Measurements from ENCODE around the gene C14orf180. TPM values are rescaled to one million over a fixed set of nuclear protein-coding genes. Genes with fewer than 3 reads are reported as not detected.

C14orf180 gene
- total RNA-seq, 1 experiment from 2014 or later = not detected

DNA sequence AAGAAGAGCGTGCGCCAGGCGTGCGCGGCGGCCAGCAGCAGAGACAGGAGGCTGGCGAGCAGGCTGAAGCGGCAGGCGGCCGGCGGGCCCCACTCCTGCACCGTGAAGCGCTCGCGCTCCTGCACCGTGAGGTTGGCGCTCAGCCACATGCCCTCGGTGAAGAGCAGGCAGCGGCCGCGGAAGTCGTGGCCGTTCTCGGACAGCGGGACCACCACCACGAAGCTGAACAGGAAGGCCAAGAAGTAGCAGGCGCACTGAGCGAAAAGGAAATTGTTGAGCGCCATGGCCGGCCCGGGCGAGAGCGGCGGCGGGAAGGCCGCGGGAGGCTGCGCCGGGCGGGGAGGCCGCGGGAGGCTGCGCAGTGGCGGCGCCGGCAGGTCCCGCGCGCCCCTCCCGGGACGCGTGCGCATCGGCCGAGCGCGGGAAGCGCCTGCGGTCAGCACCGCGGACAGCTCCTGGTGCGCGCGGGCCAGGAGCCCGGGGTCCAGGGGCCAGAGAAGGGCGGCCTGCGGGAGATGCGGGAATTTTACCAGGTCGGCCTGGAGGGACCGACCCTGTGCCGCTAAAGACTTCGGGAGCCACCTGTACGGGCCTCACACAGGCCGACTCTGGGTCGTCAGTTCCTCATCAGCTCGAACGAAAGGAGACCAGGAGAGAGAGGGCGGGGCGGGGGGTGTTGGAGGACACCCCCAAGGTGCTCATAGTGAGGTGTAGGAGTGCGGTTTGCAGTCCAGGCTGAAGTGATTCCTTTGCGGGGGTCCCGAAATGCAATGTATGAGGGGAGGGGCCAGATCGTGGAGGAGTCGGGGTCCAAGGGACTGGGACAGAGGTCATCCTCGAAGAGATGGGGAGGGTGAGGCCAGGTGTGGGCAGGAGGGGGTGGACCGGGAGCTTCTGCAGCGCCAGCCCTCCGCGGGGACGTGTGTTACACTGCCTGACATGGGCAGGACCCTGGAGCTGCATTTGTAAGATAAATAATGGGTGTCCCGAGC, 25.2 kb downstream of the C14orf180 start, which contains the start of gene TMEM179 (continued):
- TF ChIP-seq, protein P1, sequence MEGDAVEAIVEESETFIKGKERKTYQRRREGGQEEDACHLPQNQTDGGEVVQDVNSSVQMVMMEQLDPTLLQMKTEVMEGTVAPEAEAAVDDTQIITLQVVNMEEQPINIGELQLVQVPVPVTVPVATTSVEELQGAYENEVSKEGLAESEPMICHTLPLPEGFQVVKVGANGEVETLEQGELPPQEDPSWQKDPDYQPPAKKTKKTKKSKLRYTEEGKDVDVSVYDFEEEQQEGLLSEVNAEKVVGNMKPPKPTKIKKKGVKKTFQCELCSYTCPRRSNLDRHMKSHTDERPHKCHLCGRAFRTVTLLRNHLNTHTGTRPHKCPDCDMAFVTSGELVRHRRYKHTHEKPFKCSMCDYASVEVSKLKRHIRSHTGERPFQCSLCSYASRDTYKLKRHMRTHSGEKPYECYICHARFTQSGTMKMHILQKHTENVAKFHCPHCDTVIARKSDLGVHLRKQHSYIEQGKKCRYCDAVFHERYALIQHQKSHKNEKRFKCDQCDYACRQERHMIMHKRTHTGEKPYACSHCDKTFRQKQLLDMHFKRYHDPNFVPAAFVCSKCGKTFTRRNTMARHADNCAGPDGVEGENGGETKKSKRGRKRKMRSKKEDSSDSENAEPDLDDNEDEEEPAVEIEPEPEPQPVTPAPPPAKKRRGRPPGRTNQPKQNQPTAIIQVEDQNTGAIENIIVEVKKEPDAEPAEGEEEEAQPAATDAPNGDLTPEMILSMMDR (IDR thresholded peaks at IDR 0.05) = no peak
- TF ChIP-seq FOXP1 (CRISPR knock-in tag; IDR thresholded peaks at IDR 0.05; ENCODE audit: borderline replicate concordance) (peak; percentile 96), OVOL2 (CRISPR knock-in tag; IDR thresholded peaks at IDR 0.05; ENCODE audit: borderline replicate concordance) (no peak), ZNF671 (CRISPR knock-in tag; IDR thresholded peaks at IDR 0.05) (no peak), PRRX2 (CRISPR knock-in tag; IDR thresholded peaks at IDR 0.05) (no peak), NR2C2 (CRISPR knock-in tag; IDR thresholded peaks at IDR 0.05) (no peak), ATF1 (CRISPR knock-in tag; IDR thresholded peaks at IDR 0.05) (0 out of 2 replicates have a peak, but pooled peaks have one; percentile 41), ZNF416 (CRISPR knock-in tag; IDR thresholded peaks at IDR 0.05) (0 out of 2 replicates have a peak, but pooled peaks have one; percentile 15), MXD4 (CRISPR knock-in tag; IDR thresholded peaks at IDR 0.05; ENCODE audit: borderline replicate concordance) (no peak), TEAD1 (CRISPR knock-in tag; IDR thresholded peaks at IDR 0.05) (peak; percentile 92), JUN (CRISPR knock-in tag; IDR thresholded peaks at IDR 0.05) (peak; percentile 92), NR1H2 (CRISPR knock-in tag; IDR thresholded peaks at IDR 0.05) (0 out of 2 replicates have a peak, but pooled peaks have one; percentile 33), NR3C1 (CRISPR knock-in tag; conservative IDR thresholded peaks at IDR 0.05; ENCODE audit: low read depth) (peak; percentile 93; the same call in 1 of the 2 replicates), SP1 (CRISPR knock-in tag; conservative IDR thresholded peaks at IDR 0.05) (peak; percentile 80)
- TF ChIP-seq, protein P2, sequence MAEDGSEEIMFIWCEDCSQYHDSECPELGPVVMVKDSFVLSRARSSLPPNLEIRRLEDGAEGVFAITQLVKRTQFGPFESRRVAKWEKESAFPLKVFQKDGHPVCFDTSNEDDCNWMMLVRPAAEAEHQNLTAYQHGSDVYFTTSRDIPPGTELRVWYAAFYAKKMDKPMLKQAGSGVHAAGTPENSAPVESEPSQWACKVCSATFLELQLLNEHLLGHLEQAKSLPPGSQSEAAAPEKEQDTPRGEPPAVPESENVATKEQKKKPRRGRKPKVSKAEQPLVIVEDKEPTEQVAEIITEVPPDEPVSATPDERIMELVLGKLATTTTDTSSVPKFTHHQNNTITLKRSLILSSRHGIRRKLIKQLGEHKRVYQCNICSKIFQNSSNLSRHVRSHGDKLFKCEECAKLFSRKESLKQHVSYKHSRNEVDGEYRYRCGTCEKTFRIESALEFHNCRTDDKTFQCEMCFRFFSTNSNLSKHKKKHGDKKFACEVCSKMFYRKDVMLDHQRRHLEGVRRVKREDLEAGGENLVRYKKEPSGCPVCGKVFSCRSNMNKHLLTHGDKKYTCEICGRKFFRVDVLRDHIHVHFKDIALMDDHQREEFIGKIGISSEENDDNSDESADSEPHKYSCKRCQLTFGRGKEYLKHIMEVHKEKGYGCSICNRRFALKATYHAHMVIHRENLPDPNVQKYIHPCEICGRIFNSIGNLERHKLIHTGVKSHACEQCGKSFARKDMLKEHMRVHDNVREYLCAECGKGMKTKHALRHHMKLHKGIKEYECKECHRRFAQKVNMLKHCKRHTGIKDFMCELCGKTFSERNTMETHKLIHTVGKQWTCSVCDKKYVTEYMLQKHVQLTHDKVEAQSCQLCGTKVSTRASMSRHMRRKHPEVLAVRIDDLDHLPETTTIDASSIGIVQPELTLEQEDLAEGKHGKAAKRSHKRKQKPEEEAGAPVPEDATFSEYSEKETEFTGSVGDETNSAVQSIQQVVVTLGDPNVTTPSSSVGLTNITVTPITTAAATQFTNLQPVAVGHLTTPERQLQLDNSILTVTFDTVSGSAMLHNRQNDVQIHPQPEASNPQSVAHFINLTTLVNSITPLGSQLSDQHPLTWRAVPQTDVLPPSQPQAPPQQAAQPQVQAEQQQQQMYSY (CRISPR knock-in tag; IDR thresholded peaks at IDR 0.05) = no peak
- TF ChIP-seq, protein P3, sequence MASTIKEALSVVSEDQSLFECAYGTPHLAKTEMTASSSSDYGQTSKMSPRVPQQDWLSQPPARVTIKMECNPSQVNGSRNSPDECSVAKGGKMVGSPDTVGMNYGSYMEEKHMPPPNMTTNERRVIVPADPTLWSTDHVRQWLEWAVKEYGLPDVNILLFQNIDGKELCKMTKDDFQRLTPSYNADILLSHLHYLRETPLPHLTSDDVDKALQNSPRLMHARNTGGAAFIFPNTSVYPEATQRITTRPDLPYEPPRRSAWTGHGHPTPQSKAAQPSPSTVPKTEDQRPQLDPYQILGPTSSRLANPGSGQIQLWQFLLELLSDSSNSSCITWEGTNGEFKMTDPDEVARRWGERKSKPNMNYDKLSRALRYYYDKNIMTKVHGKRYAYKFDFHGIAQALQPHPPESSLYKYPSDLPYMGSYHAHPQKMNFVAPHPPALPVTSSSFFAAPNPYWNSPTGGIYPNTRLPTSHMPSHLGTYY (CRISPR knock-in tag; IDR thresholded peaks at IDR 0.05) = no peak
- TF ChIP-seq, protein P4, sequence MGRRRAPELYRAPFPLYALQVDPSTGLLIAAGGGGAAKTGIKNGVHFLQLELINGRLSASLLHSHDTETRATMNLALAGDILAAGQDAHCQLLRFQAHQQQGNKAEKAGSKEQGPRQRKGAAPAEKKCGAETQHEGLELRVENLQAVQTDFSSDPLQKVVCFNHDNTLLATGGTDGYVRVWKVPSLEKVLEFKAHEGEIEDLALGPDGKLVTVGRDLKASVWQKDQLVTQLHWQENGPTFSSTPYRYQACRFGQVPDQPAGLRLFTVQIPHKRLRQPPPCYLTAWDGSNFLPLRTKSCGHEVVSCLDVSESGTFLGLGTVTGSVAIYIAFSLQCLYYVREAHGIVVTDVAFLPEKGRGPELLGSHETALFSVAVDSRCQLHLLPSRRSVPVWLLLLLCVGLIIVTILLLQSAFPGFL (CRISPR knock-in tag; IDR thresholded peaks at IDR 0.05; ENCODE audit: borderline replicate concordance) = no peak
- TF ChIP-seq, protein P5, sequence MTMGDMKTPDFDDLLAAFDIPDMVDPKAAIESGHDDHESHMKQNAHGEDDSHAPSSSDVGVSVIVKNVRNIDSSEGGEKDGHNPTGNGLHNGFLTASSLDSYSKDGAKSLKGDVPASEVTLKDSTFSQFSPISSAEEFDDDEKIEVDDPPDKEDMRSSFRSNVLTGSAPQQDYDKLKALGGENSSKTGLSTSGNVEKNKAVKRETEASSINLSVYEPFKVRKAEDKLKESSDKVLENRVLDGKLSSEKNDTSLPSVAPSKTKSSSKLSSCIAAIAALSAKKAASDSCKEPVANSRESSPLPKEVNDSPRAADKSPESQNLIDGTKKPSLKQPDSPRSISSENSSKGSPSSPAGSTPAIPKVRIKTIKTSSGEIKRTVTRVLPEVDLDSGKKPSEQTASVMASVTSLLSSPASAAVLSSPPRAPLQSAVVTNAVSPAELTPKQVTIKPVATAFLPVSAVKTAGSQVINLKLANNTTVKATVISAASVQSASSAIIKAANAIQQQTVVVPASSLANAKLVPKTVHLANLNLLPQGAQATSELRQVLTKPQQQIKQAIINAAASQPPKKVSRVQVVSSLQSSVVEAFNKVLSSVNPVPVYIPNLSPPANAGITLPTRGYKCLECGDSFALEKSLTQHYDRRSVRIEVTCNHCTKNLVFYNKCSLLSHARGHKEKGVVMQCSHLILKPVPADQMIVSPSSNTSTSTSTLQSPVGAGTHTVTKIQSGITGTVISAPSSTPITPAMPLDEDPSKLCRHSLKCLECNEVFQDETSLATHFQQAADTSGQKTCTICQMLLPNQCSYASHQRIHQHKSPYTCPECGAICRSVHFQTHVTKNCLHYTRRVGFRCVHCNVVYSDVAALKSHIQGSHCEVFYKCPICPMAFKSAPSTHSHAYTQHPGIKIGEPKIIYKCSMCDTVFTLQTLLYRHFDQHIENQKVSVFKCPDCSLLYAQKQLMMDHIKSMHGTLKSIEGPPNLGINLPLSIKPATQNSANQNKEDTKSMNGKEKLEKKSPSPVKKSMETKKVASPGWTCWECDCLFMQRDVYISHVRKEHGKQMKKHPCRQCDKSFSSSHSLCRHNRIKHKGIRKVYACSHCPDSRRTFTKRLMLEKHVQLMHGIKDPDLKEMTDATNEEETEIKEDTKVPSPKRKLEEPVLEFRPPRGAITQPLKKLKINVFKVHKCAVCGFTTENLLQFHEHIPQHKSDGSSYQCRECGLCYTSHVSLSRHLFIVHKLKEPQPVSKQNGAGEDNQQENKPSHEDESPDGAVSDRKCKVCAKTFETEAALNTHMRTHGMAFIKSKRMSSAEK (CRISPR knock-in tag; IDR thresholded peaks at IDR 0.05; ENCODE audit: borderline replicate concordance) = no peak
- TF ChIP-seq, protein P6, sequence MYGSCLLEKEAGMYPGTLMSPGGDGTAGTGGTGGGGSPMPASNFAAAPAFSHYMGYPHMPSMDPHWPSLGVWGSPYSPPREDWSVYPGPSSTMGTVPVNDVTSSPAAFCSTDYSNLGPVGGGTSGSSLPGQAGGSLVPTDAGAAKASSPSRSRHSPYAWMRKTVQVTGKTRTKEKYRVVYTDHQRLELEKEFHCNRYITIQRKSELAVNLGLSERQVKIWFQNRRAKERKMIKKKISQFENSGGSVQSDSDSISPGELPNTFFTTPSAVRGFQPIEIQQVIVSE (CRISPR knock-in tag; IDR thresholded peaks at IDR 0.05; ENCODE audit: borderline replicate concordance) = no peak
- TF ChIP-seq, protein P7, sequence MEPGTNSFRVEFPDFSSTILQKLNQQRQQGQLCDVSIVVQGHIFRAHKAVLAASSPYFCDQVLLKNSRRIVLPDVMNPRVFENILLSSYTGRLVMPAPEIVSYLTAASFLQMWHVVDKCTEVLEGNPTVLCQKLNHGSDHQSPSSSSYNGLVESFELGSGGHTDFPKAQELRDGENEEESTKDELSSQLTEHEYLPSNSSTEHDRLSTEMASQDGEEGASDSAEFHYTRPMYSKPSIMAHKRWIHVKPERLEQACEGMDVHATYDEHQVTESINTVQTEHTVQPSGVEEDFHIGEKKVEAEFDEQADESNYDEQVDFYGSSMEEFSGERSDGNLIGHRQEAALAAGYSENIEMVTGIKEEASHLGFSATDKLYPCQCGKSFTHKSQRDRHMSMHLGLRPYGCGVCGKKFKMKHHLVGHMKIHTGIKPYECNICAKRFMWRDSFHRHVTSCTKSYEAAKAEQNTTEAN (CRISPR knock-in tag; IDR thresholded peaks at IDR 0.05) = peak; percentile 92; the same call in 1 of the 2 replicates
- TF ChIP-seq, protein P8, sequence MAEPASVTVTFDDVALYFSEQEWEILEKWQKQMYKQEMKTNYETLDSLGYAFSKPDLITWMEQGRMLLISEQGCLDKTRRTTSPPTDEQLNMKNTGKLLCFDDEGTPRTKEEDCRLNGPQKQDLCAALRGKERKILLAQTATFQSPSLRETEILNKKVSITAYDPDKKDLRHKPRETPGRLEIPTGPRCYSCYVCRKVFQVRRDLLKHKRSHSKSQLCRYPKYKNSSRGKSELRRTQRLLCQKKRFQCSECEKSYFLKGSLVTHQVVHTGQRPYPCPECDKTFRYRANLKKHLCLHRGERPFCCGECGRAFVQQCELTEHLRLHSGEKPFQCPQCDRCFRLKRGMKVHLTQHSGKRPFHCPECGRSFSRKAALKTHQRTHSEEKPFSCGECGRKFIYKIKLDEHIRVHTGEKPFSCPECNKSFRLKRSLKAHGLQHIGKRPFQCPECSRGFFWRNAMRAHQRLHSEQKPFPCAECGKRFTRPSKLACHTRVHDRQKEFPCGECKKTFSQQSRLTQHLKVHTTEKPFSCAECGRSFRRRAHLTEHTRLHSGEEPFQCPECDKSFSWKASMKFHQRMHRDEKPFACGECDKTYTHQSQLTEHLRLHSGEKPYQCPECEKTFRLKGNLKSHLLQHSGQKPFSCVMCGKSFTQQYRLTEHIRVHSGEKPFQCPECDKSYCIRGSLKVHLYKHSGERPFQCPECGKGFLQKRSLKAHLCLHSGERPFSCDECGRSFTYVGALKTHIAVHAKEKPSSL (CRISPR knock-in tag; conservative IDR thresholded peaks at IDR 0.05) = no peak
